GM12878 (cell line): Measurements from ENCODE around the gene TEAD4. TPM values are rescaled to one million over a fixed set of nuclear protein-coding genes. Genes with fewer than 3 reads are reported as not detected.

ENCODE experiments used
- ATAC-seq: fragments of 200-7000 bp; cut with Tn5 transposase; 3 replicates; pipeline ENCODE4 v1.9.1; 2020; ENCODE audit warnings: mild to moderate bottlenecking, moderate library complexity
- BruUV-seq: library from RNA; stranded (reverse); fragments of 400-500 nt; replicated peaks from 2 replicates; lab custom pipeline; 2021; lab: Mats Ljungman, UMichigan
- CTCF ChIA-PET: fragments of 300-600 bp; sonication (Branson Sonifier 250); formaldehyde crosslinking; extraction: SDS; loops from one replicate; lab custom pipeline; 2021; ENCODE audit warnings: inconsistent platforms; lab: Yijun Ruan, JAX
- POLR2A ChIA-PET: fragments of 350-600 bp; formaldehyde crosslinking; extraction: SDS; loops from one replicate; lab custom pipeline; 2021; ENCODE audit warnings: inconsistent platforms; lab: Charles Lee
- RAD21 ChIA-PET: fragments of 300-600 bp; sonication (Branson Sonifier 250); formaldehyde crosslinking; loops from one replicate; lab custom pipeline; 2023; ENCODE audit warnings: antibody characterized with exemption; ENCODE audit not compliant: unreplicated experiment; lab: Charles Lee
- SMC1A ChIA-PET: fragments of 300-600 bp; sonication (Branson Sonifier 250); formaldehyde crosslinking; loops from one replicate; lab custom pipeline; 2023; ENCODE audit not compliant: unreplicated experiment, uncharacterized antibody; lab: Charles Lee
- DNase-seq: peaks from one replicate; pipeline ENCODE4 v3.0.0-alpha.2; 2011; ENCODE audit warnings: low read depth, low spot score
- FAIRE-seq: peaks from 3 replicates; lab custom pipeline; 2011; peaks lifted over from hg19 to GRCh38; lab: Jason Lieb, UNC
- H2AFZ ChIP-seq: 2 replicates; pipeline ENCODE4 v1.6.0; 2011; ENCODE audit warnings: low read depth, low read length, control low read depth; ENCODE audit not compliant: control insufficient read depth
- H3K27ac ChIP-seq: 2 replicates; pipeline ENCODE4 v1.5.1; 2011; ENCODE audit warnings: control low read depth; ENCODE audit not compliant: control insufficient read depth, insufficient read depth
- H3K27me3 ChIP-seq, 2 experiments: replicated peaks in 1 of 2; 2 replicates each; pipeline versions ENCODE4 v1.6.0 to v1.6.1; 2011; ENCODE audit warnings: low read length in 1 of 2; ENCODE audit not compliant: control insufficient read depth in 2 of 2, insufficient read depth in 2 of 2
- H3K36me3 ChIP-seq, 2 experiments: 2 replicates each; pipeline ENCODE4 v1.5.1; 2011; ENCODE audit warnings: low read length in 1 of 2; ENCODE audit not compliant: control insufficient read depth in 2 of 2, insufficient read depth in 2 of 2
- H3K4me1 ChIP-seq: 2 replicates; pipeline ENCODE4 v1.6.1; 2011; ENCODE audit warnings: mild to moderate bottlenecking, low read length, moderate library complexity, mixed read lengths; ENCODE audit not compliant: control insufficient read depth, insufficient read depth
- H3K4me2 ChIP-seq: 2 replicates; pipeline ENCODE4 v1.6.0; 2011; ENCODE audit warnings: control low read depth; ENCODE audit not compliant: control insufficient read depth, insufficient read depth
- H3K4me3 ChIP-seq: fragments of 200-600 bp; sonication (generic); 2 replicates; pipeline ENCODE4 v1.5.1; 2016
- H3K79me2 ChIP-seq: 2 replicates; pipeline ENCODE4 v1.6.0; 2011; ENCODE audit warnings: low read length; ENCODE audit not compliant: control insufficient read depth, insufficient read depth
- H3K9ac ChIP-seq: 2 replicates; pipeline ENCODE4 v1.8.0; 2011; ENCODE audit warnings: low read length, control low read depth, mixed read lengths; ENCODE audit not compliant: control insufficient read depth, insufficient read depth
- H3K9me3 ChIP-seq: replicated peaks from 3 replicates; pipeline ENCODE4 v1.5.1; 2011; ENCODE audit warnings: mild to moderate bottlenecking, low read length; ENCODE audit not compliant: control insufficient read depth, insufficient read depth
- H4K20me1 ChIP-seq: 2 replicates; pipeline ENCODE4 v1.6.0; 2011; ENCODE audit not compliant: control insufficient read depth, insufficient read depth
- HCFC1 ChIP-seq: fragments of 150-350 bp; IDR thresholded peaks from 2 replicates; pipeline ENCODE4 v1.6.1; 2014; ENCODE audit warnings: low read length
- HDAC6 ChIP-seq: fragments of 200-600 bp; sonication (generic); IDR thresholded peaks from one replicate; pipeline ENCODE4 v1.8.0; 2017; ENCODE audit warnings: antibody characterized with exemption; ENCODE audit not compliant: unreplicated experiment
- JUNB ChIP-seq: IDR thresholded peaks from 2 replicates; pipeline ENCODE4 v1.6.1; 2016; ENCODE audit warnings: antibody characterized with exemption, mild to moderate bottlenecking
- NR2C2 ChIP-seq: IDR thresholded peaks from 2 replicates; pipeline ENCODE4 v1.6.1; 2011; ENCODE audit warnings: borderline replicate concordance, low read depth; ENCODE audit not compliant: control insufficient read depth, insufficient read length
- REST ChIP-seq: IDR thresholded peaks from 2 replicates; pipeline ENCODE4 v1.6.1; 2012; ENCODE audit warnings: mild to moderate bottlenecking, low read depth, low read length
- WGBS: methylation state at CpG from one replicate; pipeline ENCODE4 v1.1.6; 2016; ENCODE audit warnings: low lambda C conversion rate; ENCODE audit not compliant: insufficient replicate concordance, insufficient coverage; ENCODE audit errors: missing lambda C conversion rate; 5-methylcytosine and 5-hydroxymethylcytosine counted together
- in situ Hi-C: fragments of 300-500 bp; cut with MboI; formaldehyde crosslinking; loops from 9 replicates; pipeline ENCODE4 v1.14.3; 2018; ENCODE audit warnings: mixed read lengths
- intact Hi-C: fragments of 100-400 bp; cut with micrococcal nuclease; formaldehyde crosslinking; loops from one replicate; pipeline ENCODE4 v1.14.2; 2022; ENCODE audit not compliant: unreplicated experiment
- polyA plus RNA-seq, 11 experiments: library from polyadenylated mRNA; depleted of rRNA in 4 of 11; unstranded in 6 of 11; stranded (reverse) in 5 of 11; fragments of >200 nt; fragmentation: Nextera tagmentation in 4 of 11; fragmentation: Illumina TruSeq in 1 of 11; extraction: Ambion mirVana in 4 of 11; extraction: Trizol in 1 of 11; gene quantifications; 1 replicate in 1 of 11; 2 replicates in 10 of 11; pipeline versions ENCODE4 v1.2.1 to v1.2.3, GENCODE V29; 2011 to 2016; ENCODE audit warnings: inconsistent platforms in 2 of 11, missing spikeins in 2 of 11, low read depth in 1 of 11
- total RNA-seq, 4 experiments: library from RNA; depleted of rRNA in 3 of 4; stranded (reverse); fragments of >200 nt in 3 of 4; fragmentation: Illumina TruSeq in 1 of 4; extraction: Trizol in 1 of 4; gene quantifications; 2 replicates each; pipeline versions ENCODE4 v1.2.1 to v1.2.3, GENCODE V29; 2013 to 2021

TEAD4 gene
- total and polyA plus RNA-seq, 10 of the 15 experiments (the other 5 are each of a cell fraction or from before 2014, with no cell fraction given), result 0.04 to 0.68 (median 0.31) TPM; not detected in 4

DNA sequence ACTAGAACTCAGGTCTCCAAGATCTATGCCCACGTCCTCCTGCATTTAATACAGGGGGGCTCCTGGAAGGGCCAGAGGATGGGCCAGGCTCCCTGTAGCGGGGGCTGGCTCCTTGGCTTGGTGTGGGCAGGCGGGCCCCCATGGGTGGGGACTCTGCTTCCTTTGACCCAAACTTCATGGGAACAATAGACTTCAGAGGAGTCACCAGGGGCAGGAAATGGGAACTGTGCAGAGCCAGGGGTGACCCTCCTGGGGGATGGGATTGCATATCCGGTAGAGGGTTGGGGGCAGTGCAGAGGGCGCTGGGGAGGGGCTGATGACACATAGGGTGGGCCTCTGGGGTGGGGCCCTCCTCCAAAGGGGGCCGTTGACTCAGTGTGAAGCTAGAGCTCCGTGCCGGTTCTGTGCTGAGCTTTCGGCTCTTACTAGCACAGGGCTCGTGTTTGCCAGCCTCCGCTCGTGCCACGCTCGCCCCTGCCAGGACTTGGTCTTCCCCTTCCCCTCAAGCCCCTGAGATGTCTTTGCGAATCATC, 4.6 kb downstream of the TEAD4 start (continued):
- TF ChIP-seq NR2C2, result no peak
- TF ChIP-seq, all 136 proteins: peak for 0

DNA sequence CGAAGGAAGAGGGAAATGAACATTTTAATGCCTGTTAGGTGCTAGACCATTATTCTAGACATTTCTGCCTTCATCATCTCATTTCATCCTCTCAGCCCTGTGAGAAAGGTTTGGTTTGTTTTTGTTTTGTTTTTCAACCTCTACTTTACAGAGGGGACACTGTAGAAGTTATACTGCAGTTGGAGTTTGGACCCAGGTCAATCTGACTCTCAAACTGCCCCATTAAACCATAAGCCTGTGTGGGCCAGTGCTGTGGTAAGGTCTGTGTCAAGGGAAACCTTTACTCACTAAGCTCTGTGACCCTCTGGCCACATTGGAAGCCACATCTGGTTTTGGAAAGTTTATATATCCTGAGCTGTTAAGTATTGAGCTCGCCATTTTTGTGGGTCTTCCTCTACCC, 8.5 kb downstream of the TEAD4 start:
- Histone ChIP-seq H2AFZ (no peak overlapping the region), H3K79me2 (no peaks in the 10 kb centered on the region), H3K9ac (no peak overlapping the region), H3K27ac (no peak overlapping the region), H3K4me2 (no peak overlapping the region), H4K20me1 (no peaks in the 10 kb centered on the region; the same call in 1 of the 2 replicates), H3K9me3 (no peaks in the 10 kb centered on the region), H3K36me3 (no peaks in the 10 kb centered on the region), H3K4me1 (no peaks in the 10 kb centered on the region), H3K4me3 (no peak overlapping the region), H3K27me3 (no peaks in the 10 kb centered on the region)
- in situ Hi-C loops (no loop called here), intact Hi-C loops (no loop called here)
- ChIA-PET RAD21 (interaction anchor here (0.6 kb wide), 1 partner anchor 89 kb away, joined by 3 read pairs; no protein-coding TSS in a partner anchor), POLR2A (no interaction called here), CTCF (interaction anchor here (0.6 kb wide), 1 partner anchor 39 kb away, joined by 3 read pairs; no protein-coding TSS in a partner anchor), SMC1A (no interaction called here)
- TF ChIP-seq JUNB (no peak), HCFC1 (no peak), HDAC6 (no peak), REST (no peak)
- ATAC-seq (no peak), FAIRE-seq (no peak), DNase-seq (no peak)
- 32% methylated on average over 2 of the region's 2 CpGs for WGBS
- BruUV-seq, result no TSS peak
